Melanocyte of skin (primary cell): ENCODE data around the gene FAM13C. TPM values are rescaled to one million over a fixed set of nuclear protein-coding genes. Genes with fewer than 3 reads are reported as not detected.

Experiments used
- total RNA-seq, 2 donors: library from RNA; depleted of rRNA; stranded (reverse); fragments of >200 nt; gene quantifications; 2 replicates each; pipeline ENCODE4 v1.2.3, GENCODE V29; 2012

The FAM13C gene
- total RNA-seq, result under 1 TPM; under 0.01 to 1.00 TPM

GRCh38 chr10:59362144-59362958 is at the start of gene FAM13C:
FAM13C (minus strand) TSS chr10:59362549; CDS start chr10:59362460, 89 bp downstream.

Other genes starting within 250 kb of the FAM13C start
- gene PHYHIPL, start 185.9 kb downstream of the FAM13C start, total RNA-seq, result not detected